SK-N-SH (cell line): ENCODE measurements around the gene C5orf24. TPM values are rescaled to one million over a fixed set of nuclear protein-coding genes. Genes with fewer than 3 reads are reported as not detected.

Experiments used
- CTCF ChIA-PET: fragments of 300-600, 350-600 bp; formaldehyde crosslinking; extraction: SDS; loops from one replicate; lab custom pipeline; 2021; lab: Yijun Ruan, JAX
- POLR2A ChIA-PET: fragments of 350-600 bp; sonication (Branson Sonifier 250); formaldehyde crosslinking; extraction: SDS; loops from one replicate; lab custom pipeline; 2020; ENCODE audit warnings: antibody characterized with exemption, inconsistent platforms; lab: Yijun Ruan, JAX
- DNase-seq: peaks from one replicate; pipeline ENCODE4 v3.0.0; 2012
- H2AFZ ChIP-seq: fragments of 200-600 bp; sonication (generic); 2 replicates; pipeline ENCODE4 v1.8.1; 2016; ENCODE audit warnings: antibody characterized with exemption, mild to moderate bottlenecking, low read depth
- H3F3A ChIP-seq: fragments of 200-600 bp; sonication (generic); replicated peaks from 2 replicates; pipeline ENCODE3; 2016; ENCODE audit warnings: antibody characterized with exemption, mild to moderate bottlenecking; ENCODE audit not compliant: insufficient read depth
- H3K27ac ChIP-seq, 2 experiments: fragments of 200-500 bp in 1 of 2; fragments of 200-600 bp in 1 of 2; sonication (Bioruptor generic) in 1 of 2; sonication (generic), shearing (Covaris generic) in 1 of 2; 2 replicates each; pipeline versions ENCODE4 v1.5.1 to v1.6.1; 2014 to 2016; ENCODE audit warnings: low read depth in 2 of 2, inconsistent platforms in 1 of 2, low read length in 1 of 2, mild to moderate bottlenecking in 1 of 2, mixed read lengths in 1 of 2
- H3K27me3 ChIP-seq: fragments of 200-600 bp; sonication (generic), shearing (Covaris generic); 2 replicates; pipeline ENCODE4 v1.6.1; 2016; ENCODE audit warnings: mixed run types; ENCODE audit not compliant: insufficient read depth
- H3K36me3 ChIP-seq, 2 experiments: fragments of 200-500 bp in 1 of 2; fragments of 200-600 bp in 1 of 2; sonication (Bioruptor generic) in 1 of 2; sonication (generic) in 1 of 2; replicated peaks in 1 of 2; 2 replicates each; pipeline versions ENCODE3 to v1.5.1; 2014 to 2016; ENCODE audit warnings: low read length in 1 of 2, mild to moderate bottlenecking in 1 of 2; ENCODE audit not compliant: insufficient read depth in 2 of 2, control insufficient read depth in 1 of 2
- H3K4me1 ChIP-seq, 2 experiments: fragments of 200-500 bp in 1 of 2; fragments of 200-600 bp in 1 of 2; sonication (Bioruptor generic) in 1 of 2; sonication (generic), shearing (Covaris generic) in 1 of 2; 2 replicates each; pipeline versions ENCODE4 v1.5.1 to v1.6.1; 2014 to 2016; ENCODE audit warnings: low read depth in 1 of 2, low read length in 1 of 2, mixed run types in 1 of 2; ENCODE audit not compliant: insufficient read depth in 2 of 2, control insufficient read depth in 1 of 2
- H3K4me2 ChIP-seq: fragments of 200-600 bp; sonication (generic), shearing (Covaris generic); 2 replicates; pipeline ENCODE4 v1.6.1; 2017; ENCODE audit warnings: mixed run types
- H3K4me3 ChIP-seq, 2 experiments: fragments of 200-500 bp in 1 of 2; fragments of 200-600 bp in 1 of 2; sonication (Bioruptor generic) in 1 of 2; sonication (generic), shearing (Covaris generic) in 1 of 2; 2 replicates each; pipeline versions ENCODE4 v1.5.1 to v1.8.1; 2014 to 2016; ENCODE audit warnings: low read depth in 2 of 2, inconsistent platforms in 1 of 2, low read length in 1 of 2, mild to moderate bottlenecking in 1 of 2, mixed read lengths in 1 of 2, moderate library complexity in 1 of 2
- H3K79me2 ChIP-seq: fragments of 200-600 bp; sonication (generic); 2 replicates; pipeline ENCODE4 v1.8.1; 2017; ENCODE audit warnings: mild to moderate bottlenecking; ENCODE audit not compliant: insufficient read depth
- H3K9ac ChIP-seq: fragments of 200-600 bp; sonication (generic); 2 replicates; pipeline ENCODE4 v1.6.1; 2017; ENCODE audit warnings: mixed run types
- H3K9me2 ChIP-seq: fragments of 200-600 bp; sonication (generic); 2 replicates; pipeline ENCODE4 v1.6.1; 2017; ENCODE audit warnings: mixed run types
- H3K9me3 ChIP-seq: fragments of 200-600 bp; sonication (generic); 2 replicates; pipeline ENCODE4 v1.6.1; 2017; ENCODE audit warnings: mixed run types, mild to moderate bottlenecking, moderate library complexity
- H4K20me1 ChIP-seq: fragments of 200-600 bp; sonication (generic); 2 replicates; pipeline ENCODE4 v1.6.1; 2017; ENCODE audit warnings: mild to moderate bottlenecking, mixed run types; ENCODE audit not compliant: insufficient read depth
- EP300 ChIP-seq, 2 experiments: IDR thresholded peaks; 2 replicates each; pipeline versions ENCODE4 v1.4.0 to v1.6.1; 2012; ENCODE audit warnings: borderline replicate concordance in 1 of 2, low read depth in 1 of 2, low read length in 1 of 2
- FOXM1 ChIP-seq: IDR thresholded peaks from 2 replicates; pipeline ENCODE4 v1.4.0; 2012; ENCODE audit warnings: low read depth, mild to moderate bottlenecking
- JUND ChIP-seq: IDR thresholded peaks from 2 replicates; pipeline ENCODE4 v1.4.0; 2012
- POLR2AphosphoS5 ChIP-seq: IDR thresholded peaks from 2 replicates; pipeline ENCODE4 v1.6.1; 2012; ENCODE audit warnings: low read depth, low read length
- RAD21 ChIP-seq: IDR thresholded peaks from 2 replicates; pipeline ENCODE4 v1.6.1; 2012; ENCODE audit warnings: mild to moderate bottlenecking, low read length
- RCOR1 ChIP-seq: fragments of 150-350 bp; IDR thresholded peaks from 2 replicates; pipeline ENCODE4 v1.6.1; 2017; ENCODE audit warnings: antibody characterized with exemption, low read length
- TCF12 ChIP-seq: IDR thresholded peaks from 2 replicates; pipeline ENCODE4 v1.4.0; 2012
- TEAD4 ChIP-seq: IDR thresholded peaks from 2 replicates; pipeline ENCODE4 v1.4.0; 2012; ENCODE audit warnings: mild to moderate bottlenecking, borderline replicate concordance; ENCODE audit not compliant: insufficient read depth
- YY1 ChIP-seq: IDR thresholded peaks from 2 replicates; pipeline ENCODE4 v1.4.0; 2012; ENCODE audit warnings: low read depth, mild to moderate bottlenecking
- WGBS: methylation state at CpG from one replicate; pipeline ENCODE4 v1.1.6; 2017; ENCODE audit warnings: low lambda C conversion rate; 5-methylcytosine and 5-hydroxymethylcytosine counted together
- polyA plus RNA-seq, 3 experiments: library from polyadenylated mRNA; depleted of rRNA; stranded (reverse); fragments of >200 nt; gene quantifications; 2 replicates each; pipeline ENCODE4 v1.2.3, GENCODE V29; 2012
- TF ChIP-seq, protein P1 (sequence below): IDR thresholded peaks from 2 replicates; pipeline ENCODE4 v1.4.0; 2012; ENCODE audit warnings: low read depth, borderline replicate concordance
- TF ChIP-seq, protein P2 (sequence below): fragments of 200-600 bp; sonication (generic); IDR thresholded peaks from 2 replicates; pipeline ENCODE4 v1.6.1; 2017; ENCODE audit warnings: antibody characterized with exemption, mild to moderate bottlenecking, moderate library complexity
- TF ChIP-seq, protein P3 (sequence below): IDR thresholded peaks from 2 replicates; pipeline ENCODE4 v1.6.1; 2012; ENCODE audit warnings: mild to moderate bottlenecking, low read depth, low read length, moderate library complexity

C5orf24 gene
- polyA plus RNA-seq, 1 of the 3 experiments (the other 2 are of a cell fraction): 21.8 TPM

DNA sequence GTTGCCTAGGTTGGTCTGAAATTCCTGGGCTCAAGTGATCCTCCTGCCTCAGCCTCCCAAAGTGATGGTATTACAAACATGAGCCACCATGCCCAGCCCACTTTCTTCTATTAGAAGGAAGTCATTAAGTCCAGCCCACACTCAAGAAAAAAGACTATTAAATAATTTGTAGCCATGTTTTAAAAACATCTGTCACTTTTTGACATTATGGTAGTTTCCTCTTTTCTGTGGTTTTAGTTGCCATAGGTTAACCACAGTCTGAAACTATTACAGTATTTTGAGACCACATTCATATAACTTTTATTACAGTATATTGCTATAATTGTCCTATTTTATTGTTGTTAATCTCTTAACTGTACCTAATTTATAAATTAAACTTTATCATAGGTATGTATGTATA lies 31.9 kb upstream of the C5orf24 start (continued):
- TF ChIP-seq, protein P1, sequence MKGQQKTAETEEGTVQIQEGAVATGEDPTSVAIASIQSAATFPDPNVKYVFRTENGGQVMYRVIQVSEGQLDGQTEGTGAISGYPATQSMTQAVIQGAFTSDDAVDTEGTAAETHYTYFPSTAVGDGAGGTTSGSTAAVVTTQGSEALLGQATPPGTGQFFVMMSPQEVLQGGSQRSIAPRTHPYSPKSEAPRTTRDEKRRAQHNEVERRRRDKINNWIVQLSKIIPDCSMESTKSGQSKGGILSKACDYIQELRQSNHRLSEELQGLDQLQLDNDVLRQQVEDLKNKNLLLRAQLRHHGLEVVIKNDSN: no peak
- TF ChIP-seq FOXM1 (no peak), POLR2AphosphoS5 (no peak)

DNA sequence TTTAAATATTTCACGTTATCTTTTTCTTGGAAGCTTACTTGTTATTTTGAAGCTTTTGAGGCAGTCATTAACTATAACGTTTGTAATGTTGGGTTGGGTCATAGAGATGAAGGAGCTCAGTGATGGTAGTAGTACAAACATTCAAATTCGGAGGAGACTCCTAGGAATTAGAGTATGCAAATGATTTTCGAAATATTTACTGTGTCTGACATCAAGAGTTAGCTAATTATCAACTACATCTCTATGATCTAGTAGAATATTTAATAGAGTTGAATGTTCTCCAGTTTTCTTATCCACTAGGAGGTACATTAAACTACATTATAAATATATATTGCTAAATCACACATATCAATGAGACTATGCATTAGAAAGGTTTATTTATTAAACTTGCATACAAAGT lies 28.8 kb upstream of the C5orf24 start:
- H2AFZ ChIP-seq: no peak overlapping the region
- no peaks in the 10 kb centered on the region for H3K27me3 ChIP-seq
- H3K9me2 ChIP-seq: no peaks in the 10 kb centered on the region
- H3K27ac ChIP-seq: no peak overlapping the region
- TF ChIP-seq TCF12: no peak
- no peak for TF ChIP-seq TEAD4
- TF ChIP-seq YY1: no peak
- TF ChIP-seq RCOR1: no peak
- TF ChIP-seq EP300 (IDR thresholded peaks at IDR 0.05; ENCODE audit: borderline replicate concordance in 1 of 2, low read depth in 1 of 2, low read length in 1 of 2): no peak
- no peak for TF ChIP-seq RAD21
- TF ChIP-seq, protein P1: no peak
- TF ChIP-seq, protein P2, sequence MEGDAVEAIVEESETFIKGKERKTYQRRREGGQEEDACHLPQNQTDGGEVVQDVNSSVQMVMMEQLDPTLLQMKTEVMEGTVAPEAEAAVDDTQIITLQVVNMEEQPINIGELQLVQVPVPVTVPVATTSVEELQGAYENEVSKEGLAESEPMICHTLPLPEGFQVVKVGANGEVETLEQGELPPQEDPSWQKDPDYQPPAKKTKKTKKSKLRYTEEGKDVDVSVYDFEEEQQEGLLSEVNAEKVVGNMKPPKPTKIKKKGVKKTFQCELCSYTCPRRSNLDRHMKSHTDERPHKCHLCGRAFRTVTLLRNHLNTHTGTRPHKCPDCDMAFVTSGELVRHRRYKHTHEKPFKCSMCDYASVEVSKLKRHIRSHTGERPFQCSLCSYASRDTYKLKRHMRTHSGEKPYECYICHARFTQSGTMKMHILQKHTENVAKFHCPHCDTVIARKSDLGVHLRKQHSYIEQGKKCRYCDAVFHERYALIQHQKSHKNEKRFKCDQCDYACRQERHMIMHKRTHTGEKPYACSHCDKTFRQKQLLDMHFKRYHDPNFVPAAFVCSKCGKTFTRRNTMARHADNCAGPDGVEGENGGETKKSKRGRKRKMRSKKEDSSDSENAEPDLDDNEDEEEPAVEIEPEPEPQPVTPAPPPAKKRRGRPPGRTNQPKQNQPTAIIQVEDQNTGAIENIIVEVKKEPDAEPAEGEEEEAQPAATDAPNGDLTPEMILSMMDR: no peak
- TF ChIP-seq, protein P3, sequence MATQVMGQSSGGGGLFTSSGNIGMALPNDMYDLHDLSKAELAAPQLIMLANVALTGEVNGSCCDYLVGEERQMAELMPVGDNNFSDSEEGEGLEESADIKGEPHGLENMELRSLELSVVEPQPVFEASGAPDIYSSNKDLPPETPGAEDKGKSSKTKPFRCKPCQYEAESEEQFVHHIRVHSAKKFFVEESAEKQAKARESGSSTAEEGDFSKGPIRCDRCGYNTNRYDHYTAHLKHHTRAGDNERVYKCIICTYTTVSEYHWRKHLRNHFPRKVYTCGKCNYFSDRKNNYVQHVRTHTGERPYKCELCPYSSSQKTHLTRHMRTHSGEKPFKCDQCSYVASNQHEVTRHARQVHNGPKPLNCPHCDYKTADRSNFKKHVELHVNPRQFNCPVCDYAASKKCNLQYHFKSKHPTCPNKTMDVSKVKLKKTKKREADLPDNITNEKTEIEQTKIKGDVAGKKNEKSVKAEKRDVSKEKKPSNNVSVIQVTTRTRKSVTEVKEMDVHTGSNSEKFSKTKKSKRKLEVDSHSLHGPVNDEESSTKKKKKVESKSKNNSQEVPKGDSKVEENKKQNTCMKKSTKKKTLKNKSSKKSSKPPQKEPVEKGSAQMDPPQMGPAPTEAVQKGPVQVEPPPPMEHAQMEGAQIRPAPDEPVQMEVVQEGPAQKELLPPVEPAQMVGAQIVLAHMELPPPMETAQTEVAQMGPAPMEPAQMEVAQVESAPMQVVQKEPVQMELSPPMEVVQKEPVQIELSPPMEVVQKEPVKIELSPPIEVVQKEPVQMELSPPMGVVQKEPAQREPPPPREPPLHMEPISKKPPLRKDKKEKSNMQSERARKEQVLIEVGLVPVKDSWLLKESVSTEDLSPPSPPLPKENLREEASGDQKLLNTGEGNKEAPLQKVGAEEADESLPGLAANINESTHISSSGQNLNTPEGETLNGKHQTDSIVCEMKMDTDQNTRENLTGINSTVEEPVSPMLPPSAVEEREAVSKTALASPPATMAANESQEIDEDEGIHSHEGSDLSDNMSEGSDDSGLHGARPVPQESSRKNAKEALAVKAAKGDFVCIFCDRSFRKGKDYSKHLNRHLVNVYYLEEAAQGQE: no peak
- TF ChIP-seq JUND: no peak
- H3K36me3 ChIP-seq: peaks cover 53 to 85% of the 10 kb centered on the region in 2 experiments
- H3K79me2 ChIP-seq: no peaks in the 10 kb centered on the region
- H3K4me1 ChIP-seq: no peaks in the 10 kb centered on the region
- CTCF ChIA-PET: interaction anchor here (0.9 kb wide), 1 partner anchor 59 kb away, joined by 3 read pairs; the partner anchor contains the start of gene DDX46
- no peak overlapping the region for H3K4me2 ChIP-seq
- H4K20me1 ChIP-seq: no peaks in the 10 kb centered on the region
- H3K9me3 ChIP-seq: no peaks in the 10 kb centered on the region
- POLR2A ChIA-PET: no interaction called here
- WGBS: 83% methylated on average over 4 of the region's 4 CpGs
- H3K9ac ChIP-seq: no peak overlapping the region
- H3K4me3 ChIP-seq: no peak overlapping the region
- H3F3A ChIP-seq: no peaks in the 10 kb centered on the region
- no peak for DNase-seq
